ENCODE measurements around the gene RGS12. TPM values are rescaled to one million over a fixed set of nuclear protein-coding genes. Genes with fewer than 3 reads are reported as not detected.

RGS12 gene
- total RNA-seq, 1 donor from 2014 or later: 21.9 TPM

- H3K4me3 ChIP-seq (ENCODE audit: insufficient read depth, low read depth, low read length): no peak overlapping the region
- H3K27me3 Mint-ChIP-seq (ENCODE audit: low read depth, unreplicated experiment): no peaks in the 10 kb centered on the region
- no peaks in the 10 kb centered on the region for H3K9me3 ChIP-seq (ENCODE audit: insufficient read depth, low read depth, low read length)
- H3K27ac ChIP-seq (ENCODE audit: low read depth, low read length): no peak overlapping the region
- no peak overlapping the region for H2AFZ ChIP-seq (ENCODE audit: low read depth, low read length)
- H3K27me3 ChIP-seq (ENCODE audit: insufficient read depth, low read length): no peaks in the 10 kb centered on the region
- H3K4me3 Mint-ChIP-seq (ENCODE audit: unreplicated experiment): no peak overlapping the region
- H4K20me1 ChIP-seq (ENCODE audit: insufficient read depth, low read length): peaks cover 4% of the 10 kb centered on the region
- no peak overlapping the region for H3K27ac Mint-ChIP-seq (ENCODE audit: unreplicated experiment)
- no peak for FAIRE-seq
- H3K9ac ChIP-seq (ENCODE audit: low read length): no peak overlapping the region
- peaks cover 5% of the 10 kb centered on the region for H3K36me3 Mint-ChIP-seq (ENCODE audit: low read depth, unreplicated experiment)
- no peak for DNase-seq (ENCODE audit: low read depth)
- no peaks in the 10 kb centered on the region for H3K4me1 Mint-ChIP-seq (ENCODE audit: low read depth, unreplicated experiment)
- peaks cover 2% of the 10 kb centered on the region for H3K36me3 ChIP-seq (ENCODE audit: insufficient read depth, low read length)
- TF ChIP-seq CTCF (IDR thresholded peaks at IDR 0.05; ENCODE audit: insufficient read depth, low read depth, low read length) (no peak), EZH2 (IDR thresholded peaks at IDR 0.05; ENCODE audit: insufficient read depth, low read length) (no peak)
- no peaks in the 10 kb centered on the region for H3K79me2 ChIP-seq (ENCODE audit: insufficient read depth, low read length)
- no peaks in the 10 kb centered on the region for H3K4me1 ChIP-seq (ENCODE audit: insufficient read depth, low read length)
- H3K4me2 ChIP-seq (ENCODE audit: low read length): no peak overlapping the region
- no peaks in the 10 kb centered on the region for H3K9me3 Mint-ChIP-seq (ENCODE audit: unreplicated experiment)
Observed at GRCh38 chr4:3248178-3248480, 44.7 kb upstream of the RGS12 start.

- Histone ChIP-seq H3K9ac (ENCODE audit: low read length) (no peak within 1 kb of the TSS), H3K4me3 (ENCODE audit: insufficient read depth, low read depth, low read length) (no peak within 1 kb of the TSS), H3K4me1 (ENCODE audit: insufficient read depth, low read length) (no peaks in the 10 kb centered on the region), H3K27me3 (ENCODE audit: insufficient read depth, low read length) (no peaks in the 10 kb centered on the region), H4K20me1 (ENCODE audit: insufficient read depth, low read length) (no peaks in the 10 kb centered on the region), H3K36me3 (ENCODE audit: insufficient read depth, low read length) (no peaks in the 10 kb centered on the region), H2AFZ (ENCODE audit: low read depth, low read length) (no peak within 1 kb of the TSS), H3K79me2 (ENCODE audit: insufficient read depth, low read length) (no peaks in the 10 kb centered on the region), H3K4me2 (ENCODE audit: low read length) (no peak within 1 kb of the TSS), H3K27ac (ENCODE audit: low read depth, low read length) (no peak within 1 kb of the TSS), H3K9me3 (ENCODE audit: insufficient read depth, low read depth, low read length) (no peaks in the 10 kb centered on the region)
- H3K9me3 Mint-ChIP-seq (ENCODE audit: unreplicated experiment): no peaks in the 10 kb centered on the region
- no peak for FAIRE-seq
- no peak for DNase-seq (ENCODE audit: low read depth)
- no peaks in the 10 kb centered on the region for H3K27me3 Mint-ChIP-seq (ENCODE audit: low read depth, unreplicated experiment)
- H3K27ac Mint-ChIP-seq (ENCODE audit: unreplicated experiment): no peak within 1 kb of the TSS
- H3K36me3 Mint-ChIP-seq (ENCODE audit: low read depth, unreplicated experiment): peaks cover 2% of the 10 kb centered on the region
- no peak for TF ChIP-seq EZH2 (IDR thresholded peaks at IDR 0.05; ENCODE audit: insufficient read depth, low read length)
- no peak for TF ChIP-seq CTCF (IDR thresholded peaks at IDR 0.05; ENCODE audit: insufficient read depth, low read depth, low read length)
- no peak within 1 kb of the TSS for H3K4me3 Mint-ChIP-seq (ENCODE audit: unreplicated experiment)
- no peaks in the 10 kb centered on the region for H3K4me1 Mint-ChIP-seq (ENCODE audit: low read depth, unreplicated experiment)
Observed at GRCh38 chr4:3248811-3249661, 43.8 kb upstream of the RGS12 start, which contains the start of gene MSANTD1. TSS of gene MSANTD1 (plus strand) at chr4:3249159. CDS start at chr4:3249223, 64 bp downstream.
